ENCODE measurements around the gene MYL3.

GRCh38 chr3:46895204-46895660 lies 32.0 kb upstream of the MYL3 start:
- TF ChIP-seq, protein P1, sequence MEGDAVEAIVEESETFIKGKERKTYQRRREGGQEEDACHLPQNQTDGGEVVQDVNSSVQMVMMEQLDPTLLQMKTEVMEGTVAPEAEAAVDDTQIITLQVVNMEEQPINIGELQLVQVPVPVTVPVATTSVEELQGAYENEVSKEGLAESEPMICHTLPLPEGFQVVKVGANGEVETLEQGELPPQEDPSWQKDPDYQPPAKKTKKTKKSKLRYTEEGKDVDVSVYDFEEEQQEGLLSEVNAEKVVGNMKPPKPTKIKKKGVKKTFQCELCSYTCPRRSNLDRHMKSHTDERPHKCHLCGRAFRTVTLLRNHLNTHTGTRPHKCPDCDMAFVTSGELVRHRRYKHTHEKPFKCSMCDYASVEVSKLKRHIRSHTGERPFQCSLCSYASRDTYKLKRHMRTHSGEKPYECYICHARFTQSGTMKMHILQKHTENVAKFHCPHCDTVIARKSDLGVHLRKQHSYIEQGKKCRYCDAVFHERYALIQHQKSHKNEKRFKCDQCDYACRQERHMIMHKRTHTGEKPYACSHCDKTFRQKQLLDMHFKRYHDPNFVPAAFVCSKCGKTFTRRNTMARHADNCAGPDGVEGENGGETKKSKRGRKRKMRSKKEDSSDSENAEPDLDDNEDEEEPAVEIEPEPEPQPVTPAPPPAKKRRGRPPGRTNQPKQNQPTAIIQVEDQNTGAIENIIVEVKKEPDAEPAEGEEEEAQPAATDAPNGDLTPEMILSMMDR (IDR thresholded peaks at IDR 0.05; ENCODE audit: low read depth, low read length, poor library complexity, severe bottlenecking) = peak; percentile 99
- TF ChIP-seq EZH2phosphoT487 (IDR thresholded peaks at IDR 0.05; ENCODE audit: borderline replicate concordance, low read length) = no peak

All from DOHH2 (cell line).